Brain pericyte (primary cell): ENCODE measurements around the gene PCBP2.
"Not testable (repeated sequence)": the region's sequence is repeated elsewhere in the genome, so short reads cannot be mapped to it uniquely, and the experiment has no call there.

Experiments
- DNase-seq: peaks from one replicate; pipeline ENCODE4 v3.0.0-alpha.2; 2012; ENCODE audit warnings: low read depth, low spot score

The PCBP2 gene

DNA sequence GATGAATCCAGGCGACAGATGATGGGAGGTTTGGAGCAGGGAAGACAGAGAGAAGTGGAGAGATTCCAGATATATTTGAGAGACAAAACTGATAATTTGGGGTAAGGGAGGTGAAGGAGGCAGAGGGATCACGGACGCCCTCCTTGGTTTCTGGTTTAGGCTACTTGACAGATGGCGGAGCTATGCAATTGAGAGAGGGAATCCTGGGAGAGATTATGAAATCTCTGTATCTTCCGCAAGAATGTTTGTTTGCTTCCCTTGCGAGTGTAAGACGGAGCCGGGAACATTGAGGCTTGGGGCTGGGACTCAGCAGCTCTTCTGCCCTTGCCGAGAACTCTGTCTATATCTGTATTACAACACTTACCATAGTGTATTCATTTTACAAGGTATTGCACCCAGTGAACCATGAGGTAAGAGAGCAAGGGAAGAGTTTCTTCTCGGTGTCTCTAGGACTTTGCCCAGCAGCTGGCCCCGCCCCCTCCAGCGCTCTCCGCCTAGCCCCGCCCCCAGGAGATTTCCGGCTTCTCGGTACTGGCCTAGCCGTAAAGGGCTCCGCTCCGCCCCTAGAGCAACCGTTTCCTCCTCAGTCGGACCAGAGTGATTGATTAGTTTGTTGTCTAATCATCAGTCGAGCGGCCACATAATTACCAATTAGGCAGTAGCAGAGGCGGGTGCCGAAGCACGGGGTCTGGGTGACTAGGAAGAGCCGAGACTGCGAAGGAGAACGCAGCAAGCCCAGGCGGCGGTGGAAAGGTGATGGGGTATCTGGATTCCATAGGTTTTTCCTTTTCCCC is 10.7 kb upstream of the PCBP2 start, which contains the start of gene PRR13:
Gene PRR13, plus strand, starts transcription at position 695 of the 794 bp plus-strand sequence. CDS start 981 bp downstream, outside the sequence.
- DNase-seq, result peak; percentile 96

DNA sequence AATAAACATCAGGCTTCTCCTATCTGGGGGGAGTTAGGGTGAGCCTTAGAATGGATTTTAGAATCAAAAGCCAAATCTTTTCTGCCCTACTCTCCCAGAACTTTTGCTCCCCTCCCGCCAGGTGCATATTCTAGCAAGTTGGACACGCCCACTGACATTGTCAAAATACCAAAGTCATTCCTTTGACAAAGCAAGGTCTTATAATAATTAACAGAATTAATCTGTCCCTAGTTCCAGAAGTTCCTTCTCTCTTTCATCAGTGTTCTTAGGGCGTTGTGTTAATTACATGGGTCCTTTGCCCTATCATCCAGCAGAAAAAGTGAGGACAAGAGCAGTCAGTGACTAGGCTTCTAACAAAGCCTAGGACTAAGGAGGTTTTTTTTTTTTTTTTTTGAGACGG is 7.9 kb upstream of the PCBP2 start:
- DNase-seq, result no peak

DNA sequence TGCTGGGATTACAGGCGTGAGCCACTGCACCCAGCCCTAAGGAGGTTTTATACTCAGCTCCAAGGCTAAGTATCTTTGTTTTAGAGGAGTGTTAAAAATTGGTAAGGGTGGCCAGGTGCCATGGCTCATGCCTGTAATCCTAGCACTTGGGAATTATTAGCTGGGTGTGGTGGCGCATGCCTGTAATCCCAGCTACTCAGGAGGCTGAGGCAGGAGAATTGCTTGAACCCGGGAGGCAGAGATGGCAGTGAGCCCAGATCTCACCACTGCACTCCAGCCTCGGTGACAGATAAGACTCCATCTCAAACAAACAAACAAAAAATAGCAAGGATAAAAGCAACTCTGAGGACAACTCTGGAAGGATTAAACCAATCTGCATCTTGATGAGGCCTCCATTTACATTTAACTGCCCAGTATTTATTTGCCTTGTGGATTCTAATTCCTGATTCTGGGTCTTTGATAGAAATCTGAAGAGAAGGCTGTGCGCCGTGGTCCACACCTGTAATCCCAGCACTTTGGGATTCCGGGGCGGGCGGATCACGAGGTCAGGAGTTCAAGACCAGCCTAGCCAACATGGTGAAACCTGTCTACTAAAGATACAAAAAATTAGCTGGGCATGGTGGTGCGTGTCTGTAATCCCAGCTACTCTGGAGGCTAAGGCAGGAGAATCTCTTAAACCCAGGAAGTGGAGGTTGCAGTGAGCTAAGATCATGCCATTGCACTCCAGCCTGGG is 7.1 kb upstream of the PCBP2 start:
- DNase-seq, result not testable (repeated sequence)

DNA sequence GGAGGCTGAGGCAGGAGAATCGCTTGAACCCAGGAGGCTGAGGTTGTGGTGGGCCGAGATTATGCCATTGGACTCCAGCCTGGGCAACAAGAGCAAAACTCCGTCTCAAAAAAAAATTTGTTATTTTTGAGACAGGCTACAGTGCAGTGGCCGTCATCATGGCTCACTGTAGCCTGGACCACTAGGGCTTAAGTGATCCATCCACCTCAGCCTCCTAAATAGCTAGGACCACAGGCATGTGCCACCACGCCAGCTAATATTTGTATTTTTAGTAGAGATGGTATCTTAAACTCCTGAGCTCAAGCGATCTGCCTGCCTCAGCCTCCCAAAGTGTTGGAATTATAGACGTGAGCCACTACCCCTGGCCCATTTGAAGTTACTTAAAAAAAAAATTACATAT is 966 bp upstream of the PCBP2 start:
- no peak for DNase-seq

DNA sequence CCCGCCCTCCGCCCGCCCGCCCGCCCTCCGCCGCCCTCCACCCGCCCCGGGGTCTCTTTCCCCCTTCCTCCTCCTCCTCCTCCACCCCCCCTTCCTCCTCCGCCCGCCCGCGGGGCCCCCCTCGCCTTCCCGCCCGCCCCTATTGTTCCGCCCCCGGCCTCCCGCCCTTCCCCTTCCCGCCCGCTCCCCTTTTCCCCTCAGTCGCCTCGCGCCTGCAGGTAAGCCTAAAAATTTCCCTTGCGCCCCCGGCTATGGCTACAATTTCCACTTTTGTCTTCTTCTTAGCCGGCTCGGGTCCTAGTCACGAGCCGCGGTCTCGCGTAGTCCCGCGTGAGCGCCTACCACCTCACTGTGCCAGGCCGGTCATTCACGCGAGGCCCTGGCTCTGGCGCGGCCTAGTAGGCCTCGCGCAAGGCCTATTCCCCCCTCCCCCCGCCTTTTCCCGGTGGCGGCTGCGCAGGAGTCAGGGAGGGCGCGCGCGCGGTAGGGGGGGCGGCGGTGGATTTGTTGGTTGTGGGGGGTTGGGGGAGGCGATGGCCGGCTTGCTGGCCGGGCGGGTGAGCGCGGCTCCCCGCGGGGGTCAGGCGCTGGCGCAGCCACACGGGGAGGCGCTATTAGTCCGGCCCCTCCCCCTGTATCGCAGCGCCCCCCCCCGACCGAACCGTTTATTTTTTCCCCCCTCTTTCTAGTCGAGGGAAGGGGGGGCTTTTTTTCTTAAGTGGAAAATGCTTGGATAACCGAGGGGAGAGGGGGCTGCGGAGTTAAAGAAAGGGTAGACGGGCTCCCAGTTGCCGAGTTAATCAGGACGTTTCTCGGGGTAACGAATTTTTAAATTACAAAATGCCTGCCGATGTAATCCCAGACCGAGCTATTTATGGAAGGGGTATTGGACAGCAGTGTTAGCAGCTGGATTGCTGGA is 516 bp downstream of the PCBP2 start:
- peak; percentile 78 for DNase-seq

DNA sequence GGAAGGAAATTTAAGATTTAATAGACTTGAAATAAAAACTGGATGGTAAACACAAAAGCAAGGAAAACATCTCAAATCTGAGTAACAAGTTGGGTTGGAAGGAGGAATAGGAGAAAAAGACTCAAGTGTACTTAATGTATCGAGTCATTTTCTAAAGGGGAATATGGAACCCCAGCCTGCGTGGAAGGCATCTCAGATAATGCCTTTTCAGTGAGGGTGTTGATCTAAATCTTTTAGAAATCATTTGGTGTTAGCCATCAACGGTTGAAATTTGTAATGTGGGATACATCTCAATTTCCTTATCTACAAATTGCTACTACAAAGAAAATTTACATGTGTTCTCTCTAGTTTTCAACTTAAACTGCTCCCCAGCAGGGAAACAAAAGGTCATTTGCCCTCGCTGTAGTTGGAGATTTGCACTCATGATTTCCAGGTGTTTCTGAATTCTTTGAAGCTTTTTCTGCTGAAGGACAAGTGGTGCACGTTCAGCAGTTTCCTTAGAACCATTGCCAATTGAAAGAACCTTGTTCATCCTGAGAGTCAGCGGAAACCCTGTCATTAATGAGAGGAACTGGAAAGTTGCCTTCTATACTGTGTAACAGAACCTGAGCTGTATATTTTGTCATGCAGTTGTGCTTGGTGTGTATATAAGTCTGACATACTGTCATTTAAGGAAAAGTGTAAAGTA is 2.2 kb downstream of the PCBP2 start:
- no peak for DNase-seq

DNA sequence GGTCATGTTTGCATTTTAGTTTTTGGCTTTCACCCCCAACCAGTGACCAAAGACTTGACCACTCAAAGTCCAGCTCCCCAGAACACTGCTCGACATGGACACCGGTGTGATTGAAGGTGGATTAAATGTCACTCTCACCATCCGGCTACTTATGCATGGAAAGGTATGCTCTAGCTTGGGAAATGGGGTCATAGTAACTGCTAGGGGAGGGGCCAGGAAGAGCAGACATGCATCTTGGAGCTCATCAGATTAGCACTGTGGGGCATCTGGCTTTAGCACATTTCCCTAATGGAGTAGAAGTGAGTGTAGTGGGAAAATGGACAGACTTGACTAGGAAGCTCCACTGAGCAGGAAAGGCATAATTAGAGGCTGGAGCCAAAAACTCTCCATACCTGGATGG is 2.8 kb downstream of the PCBP2 start:
- DNase-seq, result no peak

DNA sequence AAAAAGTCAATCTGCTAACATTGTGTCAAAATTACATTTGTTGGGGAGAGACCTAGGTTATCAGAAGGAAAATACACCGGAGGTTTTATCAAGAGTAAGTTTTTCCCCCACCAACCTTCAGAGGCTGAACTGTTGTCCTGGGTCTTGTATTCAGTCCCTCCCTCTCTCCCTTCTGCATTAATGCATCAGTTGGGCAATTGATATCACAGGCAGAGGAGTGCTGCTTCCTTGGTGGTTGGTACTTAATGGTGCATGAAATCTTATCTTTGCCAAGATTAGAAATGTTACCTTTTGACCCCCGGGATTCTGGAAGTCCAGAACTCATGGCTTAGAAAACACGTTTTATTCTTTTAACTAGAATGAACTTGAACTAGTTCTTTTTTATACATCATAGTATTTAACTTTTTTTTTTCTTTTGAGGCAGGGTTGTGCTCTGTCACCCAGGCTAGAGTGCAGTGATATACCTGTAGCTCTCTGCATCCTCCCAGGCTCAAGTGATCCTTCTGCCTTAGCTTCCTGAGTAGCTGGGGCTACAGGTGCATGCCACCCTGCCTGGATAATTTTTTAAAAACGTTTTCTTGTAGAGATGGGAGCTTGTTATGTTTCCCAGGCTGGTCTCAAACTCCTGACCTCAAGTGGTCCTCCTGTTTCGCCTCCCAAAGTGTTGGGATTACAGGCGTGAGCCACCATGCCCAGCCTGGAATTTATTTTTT is 4.9 kb downstream of the PCBP2 start:
- no peak for DNase-seq

DNA sequence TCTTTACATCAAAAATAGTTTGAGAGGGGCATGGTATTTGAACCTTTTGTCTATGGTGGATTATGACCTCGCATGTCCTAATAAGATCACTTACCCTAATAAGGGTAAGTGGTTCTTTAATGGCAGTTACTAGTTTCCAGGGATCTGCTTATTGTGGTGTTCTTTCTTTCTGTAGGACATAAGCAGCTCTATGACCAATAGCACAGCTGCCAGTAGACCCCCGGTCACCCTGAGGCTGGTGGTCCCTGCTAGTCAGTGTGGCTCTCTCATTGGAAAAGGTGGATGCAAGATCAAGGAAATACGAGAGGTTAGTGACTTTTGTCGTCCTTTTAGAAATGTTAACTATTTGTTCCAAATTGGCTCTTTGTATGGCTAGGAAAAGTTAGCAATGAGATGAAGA is 7.2 kb downstream of the PCBP2 start:
- DNase-seq, result no peak

DNA sequence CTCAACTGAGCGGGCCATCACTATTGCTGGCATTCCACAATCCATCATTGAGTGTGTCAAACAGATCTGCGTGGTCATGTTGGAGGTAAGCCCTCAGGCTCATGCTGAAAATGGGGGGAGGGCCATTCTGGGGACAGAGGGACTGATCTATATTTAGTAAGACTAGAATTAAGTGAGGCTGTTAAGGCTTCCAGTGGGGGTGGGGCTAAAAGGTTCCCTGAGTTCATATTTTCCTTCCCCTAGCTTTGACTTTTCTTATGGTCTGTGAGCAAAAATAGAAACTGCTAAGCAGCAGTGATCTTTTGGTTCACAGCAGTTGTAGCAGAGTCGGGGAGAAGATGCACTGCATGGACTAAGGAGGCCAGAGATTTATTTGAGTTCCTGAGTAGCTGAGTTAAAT is 9.2 kb downstream of the PCBP2 start:
- no peak for DNase-seq

DNA sequence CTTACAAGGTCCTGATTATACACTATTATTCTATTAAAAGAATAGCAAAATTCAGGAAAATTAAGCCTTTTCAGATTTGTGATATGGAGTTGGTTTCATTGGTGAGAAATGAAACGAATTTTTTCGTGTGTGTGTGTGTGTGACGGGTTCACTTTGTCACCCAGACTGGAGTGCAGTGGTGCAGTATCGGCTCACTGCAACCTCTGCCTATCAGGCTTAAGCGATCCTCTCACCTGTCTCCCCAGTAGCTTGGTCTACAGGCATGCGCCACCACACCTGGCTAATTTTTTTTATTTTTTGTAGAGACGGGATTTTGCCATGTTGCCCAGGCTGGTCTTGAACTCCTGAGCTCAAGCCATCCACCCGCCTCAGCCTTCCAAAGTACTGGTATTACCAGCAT is 9.7 kb downstream of the PCBP2 start:
- no peak for DNase-seq

DNA sequence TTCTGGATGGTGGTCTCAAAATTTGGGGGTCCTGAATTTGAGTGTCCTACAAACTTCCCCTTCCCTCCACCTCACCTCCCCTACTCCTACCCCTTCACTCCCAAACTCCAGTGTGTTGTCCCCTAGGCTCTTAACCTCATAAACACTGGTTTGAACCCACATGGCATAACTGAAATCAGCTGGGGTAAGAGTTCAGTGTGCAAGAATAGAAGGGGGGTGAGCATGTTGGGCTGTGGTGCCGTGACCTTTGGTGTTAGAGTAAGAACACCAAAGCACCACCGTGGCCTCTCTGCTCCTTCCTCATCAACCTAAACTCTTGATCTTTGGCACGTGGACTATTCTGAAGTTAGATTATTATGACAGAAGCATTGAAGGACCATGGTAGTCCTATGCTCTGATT is 11.0 kb downstream of the PCBP2 start:
- no peak for DNase-seq

DNA sequence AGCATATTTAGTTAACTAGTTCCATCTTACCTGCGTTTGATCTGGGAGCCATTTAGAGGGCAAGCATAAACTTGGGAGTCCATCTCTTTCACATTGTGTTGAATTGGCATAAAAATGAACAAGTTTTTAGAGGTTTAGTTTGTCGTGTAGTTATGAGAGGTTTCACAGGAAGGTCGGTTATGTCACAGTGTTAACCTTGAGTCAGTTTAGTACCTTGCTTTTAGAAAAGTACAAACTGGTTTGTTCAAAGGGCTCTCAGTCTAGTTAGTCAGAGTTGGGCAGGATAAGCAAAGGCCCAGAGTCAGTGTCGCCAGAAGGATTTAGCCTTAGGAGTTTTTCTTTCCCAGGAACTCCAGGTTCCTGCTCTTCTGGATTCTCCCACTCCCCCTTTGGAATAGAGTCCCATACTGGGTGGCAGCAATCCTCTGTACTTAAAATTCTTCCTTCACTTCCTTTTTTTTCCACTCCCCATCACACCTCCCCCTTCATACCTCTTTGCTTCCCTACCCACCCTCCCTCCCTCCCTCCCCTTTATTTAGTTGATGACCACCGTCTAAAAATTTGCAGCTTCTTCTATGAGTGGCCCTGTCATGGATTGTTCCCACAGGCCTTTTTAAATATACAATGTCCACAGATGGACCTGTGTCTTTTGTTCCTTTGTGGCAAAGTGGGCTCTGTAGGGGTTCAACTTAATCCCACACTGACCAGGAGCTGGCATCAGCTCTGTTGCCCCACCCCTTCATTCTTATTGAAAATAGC is 12.1 kb downstream of the PCBP2 start:
- no peak for DNase-seq

DNA sequence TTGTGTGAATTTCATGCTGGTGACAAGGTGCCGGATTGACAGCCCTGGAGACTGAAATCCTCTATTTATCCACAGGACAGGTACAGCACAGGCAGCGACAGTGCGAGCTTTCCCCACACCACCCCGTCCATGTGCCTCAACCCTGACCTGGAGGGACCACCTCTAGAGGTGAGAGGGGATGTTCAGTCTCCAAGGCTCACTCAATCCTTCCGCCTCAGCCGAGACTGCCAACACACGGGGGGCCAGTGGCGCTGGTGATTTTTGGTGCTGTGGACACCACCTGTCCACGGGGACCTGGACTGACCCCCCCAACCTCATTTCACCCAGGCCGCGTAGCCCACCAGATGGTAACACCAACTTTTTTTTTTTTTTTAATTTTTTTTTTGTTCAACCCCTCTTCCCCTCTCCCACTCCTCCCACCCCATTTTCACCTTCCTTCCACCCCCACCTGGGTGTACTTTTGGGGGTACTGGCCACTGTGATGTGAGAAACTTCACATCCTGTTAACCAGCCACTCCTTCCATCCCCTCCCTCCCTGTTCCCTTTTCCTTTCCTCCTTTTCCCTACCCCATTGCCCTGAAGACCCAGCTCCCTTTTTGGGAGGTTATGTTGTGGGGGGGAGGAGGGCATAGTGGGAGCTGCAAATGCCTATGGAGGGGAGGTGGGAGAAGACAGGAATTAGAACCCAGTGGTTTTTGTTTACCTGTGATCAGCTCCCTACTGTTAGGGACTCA is 12.9 kb downstream of the PCBP2 start:
- DNase-seq, result no peak

DNA sequence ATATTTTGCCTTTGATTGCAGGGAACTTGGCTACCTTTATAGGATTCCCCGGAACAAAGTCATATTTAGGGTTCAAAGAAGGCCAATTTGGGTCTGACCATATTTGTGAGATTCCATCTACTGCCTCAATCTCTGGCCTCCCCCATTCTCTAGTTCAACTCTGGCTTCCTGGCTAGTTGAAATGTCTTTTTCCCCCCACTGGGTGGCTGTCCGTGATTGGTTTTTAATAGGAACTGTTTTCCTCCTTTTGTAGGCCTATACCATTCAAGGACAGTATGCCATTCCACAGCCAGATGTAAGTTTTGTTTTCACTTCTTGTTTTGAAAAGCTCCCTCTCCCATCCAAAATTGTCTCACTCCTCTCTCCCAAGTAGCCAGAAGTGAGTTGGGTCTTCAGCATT is 13.8 kb downstream of the PCBP2 start:
- no peak for DNase-seq

DNA sequence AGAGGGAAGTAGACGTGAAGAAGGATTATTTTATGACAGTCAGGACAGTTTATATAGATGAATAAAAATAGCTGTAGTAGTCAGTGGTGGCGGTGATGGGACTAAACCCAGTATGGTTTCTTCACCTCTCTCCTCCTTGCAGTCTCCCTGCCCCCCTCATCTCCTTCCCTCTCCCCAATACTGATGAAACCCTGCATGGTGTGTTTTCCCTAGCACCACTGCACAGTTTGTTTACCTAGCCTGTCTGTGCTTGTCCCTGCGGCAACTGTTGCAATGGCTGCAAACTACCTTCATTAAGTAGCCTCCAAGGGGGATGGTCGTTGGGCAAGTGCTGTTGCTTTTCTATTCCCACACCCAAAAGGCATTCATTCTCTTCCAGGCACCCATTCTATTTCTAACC is 14.7 kb downstream of the PCBP2 start:
- no peak for DNase-seq

DNA sequence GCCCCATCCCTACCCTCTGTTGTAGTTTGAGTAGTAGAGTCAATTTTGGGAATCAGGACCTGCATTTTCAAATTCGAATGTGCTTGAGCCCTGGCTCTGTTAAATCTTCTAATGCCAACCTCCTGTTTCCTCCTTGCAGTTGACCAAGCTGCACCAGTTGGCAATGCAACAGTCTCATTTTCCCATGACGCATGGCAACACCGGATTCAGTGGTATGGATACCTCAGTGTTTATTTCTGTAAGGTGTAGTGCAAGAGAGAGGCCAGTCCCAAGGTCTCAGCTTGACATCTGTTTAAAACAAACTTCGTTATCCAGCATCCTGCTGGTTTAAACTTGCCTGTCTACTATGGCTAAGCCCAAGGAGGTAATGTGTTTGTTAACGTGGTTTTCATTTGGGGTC is 15.2 kb downstream of the PCBP2 start:
- DNase-seq, result no peak

DNA sequence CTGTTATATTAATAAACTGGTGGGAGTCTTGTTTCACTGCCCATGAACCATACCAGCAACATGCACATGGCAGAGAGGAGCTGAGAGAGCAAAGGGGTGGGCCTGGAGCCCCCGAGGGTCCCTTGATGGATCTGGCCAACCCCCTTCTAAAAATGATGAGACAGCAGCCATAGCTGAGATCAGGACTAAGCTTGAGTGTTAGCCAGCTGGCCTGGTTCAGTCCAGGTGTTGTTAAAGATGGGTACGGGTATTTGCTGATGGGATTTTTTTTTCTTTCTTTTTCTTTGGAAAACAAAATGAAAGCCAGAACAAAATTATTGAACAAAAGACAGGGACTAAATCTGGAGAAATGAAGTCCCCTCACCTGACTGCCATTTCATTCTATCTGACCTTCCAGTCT is 16.0 kb downstream of the PCBP2 start:
- DNase-seq, result no peak

DNA sequence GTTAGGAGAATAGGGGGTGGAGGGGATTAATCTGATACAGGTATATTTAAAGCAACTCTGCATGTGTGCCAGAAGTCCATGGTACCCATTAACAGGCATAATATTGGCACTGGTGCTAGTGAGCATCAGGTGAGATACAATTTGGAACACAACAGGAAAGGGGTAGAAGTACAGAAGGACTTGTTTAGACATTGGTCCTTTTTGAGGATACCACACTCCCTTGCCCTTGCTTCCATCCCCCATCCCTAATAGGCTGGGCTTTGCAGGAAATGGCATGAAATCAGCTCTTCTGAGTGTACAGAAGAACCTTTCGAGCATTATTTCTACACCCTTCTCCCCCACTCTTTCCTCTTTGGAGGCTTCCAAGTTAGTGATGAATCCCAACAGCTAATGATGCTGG is 16.4 kb downstream of the PCBP2 start:
- no peak for DNase-seq
